ENCODE results near the gene TRPM5. TPM values are rescaled to one million over a fixed set of nuclear protein-coding genes. Genes with fewer than 3 reads are reported as not detected.

TRPM5 gene
- total RNA-seq, 3 donors from 2014 or later: not detected

- no peak overlapping the region for H3K4me3 Mint-ChIP-seq
- no peak for ATAC-seq
- H3K36me3 Mint-ChIP-seq (ENCODE audit: insufficient read depth): no peaks in the 10 kb centered on the region
- no peak for DNase-seq
- H3K27me3 Mint-ChIP-seq (ENCODE audit: low read depth): no peaks in the 10 kb centered on the region
- H3K4me1 Mint-ChIP-seq (ENCODE audit: low read depth): no peaks in the 10 kb centered on the region
- H3K9me3 Mint-ChIP-seq: no peaks in the 10 kb centered on the region
Observed at GRCh38 chr11:2408671-2409070, 35.6 kb downstream of the TRPM5 start.

GRCh38 chr11:2406878-2407410 is 37.4 kb downstream of the TRPM5 start:
- ATAC-seq: no peak

GRCh38 chr11:2406451-2406850 is 37.9 kb downstream of the TRPM5 start:
- Mint-ChIP-seq H3K9me3 (no peaks in the 10 kb centered on the region), H3K36me3 (ENCODE audit: insufficient read depth) (peaks cover 5% of the 10 kb centered on the region), H3K4me3 (no peak overlapping the region), H3K4me1 (ENCODE audit: low read depth) (peaks cover 6% of the 10 kb centered on the region), H3K27me3 (ENCODE audit: low read depth) (no peaks in the 10 kb centered on the region)
- no peak for DNase-seq
- no peak for ATAC-seq

More at GRCh38 chr11:2406878-2407410, 37.4 kb downstream of the TRPM5 start:
- peaks cover 5% of the 10 kb centered on the region for H3K36me3 Mint-ChIP-seq (ENCODE audit: insufficient read depth)
- peaks cover 5% of the 10 kb centered on the region for H3K4me1 Mint-ChIP-seq (ENCODE audit: low read depth)
- no peak for DNase-seq
- no peak overlapping the region for H3K4me3 Mint-ChIP-seq
- no peaks in the 10 kb centered on the region for H3K9me3 Mint-ChIP-seq
- no peaks in the 10 kb centered on the region for H3K27me3 Mint-ChIP-seq (ENCODE audit: low read depth)

- H3K4me1 Mint-ChIP-seq (ENCODE audit: low read depth): peaks cover 8% of the 10 kb centered on the region
- no peaks in the 10 kb centered on the region for H3K27me3 Mint-ChIP-seq (ENCODE audit: low read depth)
- DNase-seq (no peak), ATAC-seq (no peak)
- H3K4me3 Mint-ChIP-seq: no peak overlapping the region
- no peaks in the 10 kb centered on the region for H3K9me3 Mint-ChIP-seq
- H3K36me3 Mint-ChIP-seq (ENCODE audit: insufficient read depth): peaks cover 5% of the 10 kb centered on the region
Observed at GRCh38 chr11:2404735-2405196, 39.5 kb downstream of the TRPM5 start.

- ATAC-seq (no peak), DNase-seq (no peak)
- H3K27me3 Mint-ChIP-seq (ENCODE audit: low read depth): no peaks in the 10 kb centered on the region
- H3K4me3 Mint-ChIP-seq: peak overlapping the region; percentile 90
- H3K4me1 Mint-ChIP-seq (ENCODE audit: low read depth): peaks cover 11% of the 10 kb centered on the region
- H3K36me3 Mint-ChIP-seq (ENCODE audit: insufficient read depth): peaks cover 5% of the 10 kb centered on the region
- no peaks in the 10 kb centered on the region for H3K9me3 Mint-ChIP-seq
Observed at GRCh38 chr11:2402890-2403645, 41.2 kb downstream of the TRPM5 start.

- H3K4me1 Mint-ChIP-seq (ENCODE audit: low read depth): peaks cover 11% of the 10 kb centered on the region
- H3K36me3 Mint-ChIP-seq (ENCODE audit: insufficient read depth): peaks cover 10% of the 10 kb centered on the region
- peak overlapping the region; percentile 90 for H3K4me3 Mint-ChIP-seq
- H3K9me3 Mint-ChIP-seq: no peaks in the 10 kb centered on the region
- H3K27me3 Mint-ChIP-seq (ENCODE audit: low read depth): no peaks in the 10 kb centered on the region
- ATAC-seq (no peak), DNase-seq (no peak)
Observed at GRCh38 chr11:2402106-2402505, 42.2 kb downstream of the TRPM5 start.

GRCh38 chr11:2401436-2401984 is 42.8 kb downstream of the TRPM5 start:
- DNase-seq (no peak), ATAC-seq (no peak)
- H3K9me3 Mint-ChIP-seq: no peaks in the 10 kb centered on the region
- peaks cover 12% of the 10 kb centered on the region for H3K36me3 Mint-ChIP-seq (ENCODE audit: insufficient read depth)
- no peaks in the 10 kb centered on the region for H3K27me3 Mint-ChIP-seq (ENCODE audit: low read depth)
- H3K4me3 Mint-ChIP-seq: peak overlapping the region; percentile 90
- H3K4me1 Mint-ChIP-seq (ENCODE audit: low read depth): peaks cover 11% of the 10 kb centered on the region

- no peak for ATAC-seq
- Mint-ChIP-seq H3K4me3 (peak overlapping the region; percentile 90), H3K27me3 (ENCODE audit: low read depth) (no peaks in the 10 kb centered on the region), H3K9me3 (no peaks in the 10 kb centered on the region), H3K4me1 (ENCODE audit: low read depth) (peaks cover 11% of the 10 kb centered on the region), H3K36me3 (ENCODE audit: insufficient read depth) (peaks cover 12% of the 10 kb centered on the region)
- no peak for DNase-seq
Observed at GRCh38 chr11:2400762-2401435, 43.4 kb downstream of the TRPM5 start.

GRCh38 chr11:2400069-2400761 is 44.1 kb downstream of the TRPM5 start, which contains the start of gene TSSC4:
Gene TSSC4, plus strand, starts transcription at chr11:2400750. Its CDS starts 1,884 bp downstream, at chr11:2402634.
- ATAC-seq (peak; percentile 90 to 92), DNase-seq (peak; percentile 98)
- H3K4me3 Mint-ChIP-seq: peak within 1 kb of the TSS; percentile 90
- peaks cover 12% of the 10 kb centered on the region for H3K36me3 Mint-ChIP-seq (ENCODE audit: insufficient read depth)
- peaks cover 11% of the 10 kb centered on the region for H3K4me1 Mint-ChIP-seq (ENCODE audit: low read depth)
- H3K27me3 Mint-ChIP-seq (ENCODE audit: low read depth): no peaks in the 10 kb centered on the region
- no peaks in the 10 kb centered on the region for H3K9me3 Mint-ChIP-seq

- Mint-ChIP-seq H3K27me3 (ENCODE audit: low read depth) (no peaks in the 10 kb centered on the region), H3K36me3 (ENCODE audit: insufficient read depth) (peaks cover 12% of the 10 kb centered on the region), H3K9me3 (no peaks in the 10 kb centered on the region), H3K4me3 (peak overlapping the region; percentile 90), H3K4me1 (ENCODE audit: low read depth) (peaks cover 11% of the 10 kb centered on the region)
- DNase-seq: no peak
- ATAC-seq: peak; percentile 1
Observed at GRCh38 chr11:2399488-2400068, 44.7 kb downstream of the TRPM5 start.

GRCh38 chr11:2398664-2399355 is 45.5 kb downstream of the TRPM5 start:
- peaks cover 11% of the 10 kb centered on the region for H3K4me1 Mint-ChIP-seq (ENCODE audit: low read depth)
- ATAC-seq: no peak
- no peak for DNase-seq
- H3K36me3 Mint-ChIP-seq (ENCODE audit: insufficient read depth): peaks cover 12% of the 10 kb centered on the region
- H3K4me3 Mint-ChIP-seq: peak overlapping the region; percentile 90
- no peaks in the 10 kb centered on the region for H3K9me3 Mint-ChIP-seq
- no peaks in the 10 kb centered on the region for H3K27me3 Mint-ChIP-seq (ENCODE audit: low read depth)

- H3K4me3 Mint-ChIP-seq: no peak overlapping the region
- no peak for DNase-seq
- peaks cover 7% of the 10 kb centered on the region for H3K4me1 Mint-ChIP-seq (ENCODE audit: low read depth)
- no peak for ATAC-seq
- H3K9me3 Mint-ChIP-seq: no peaks in the 10 kb centered on the region
- H3K27me3 Mint-ChIP-seq (ENCODE audit: low read depth): no peaks in the 10 kb centered on the region
- peaks cover 7% of the 10 kb centered on the region for H3K36me3 Mint-ChIP-seq (ENCODE audit: insufficient read depth)
Observed at GRCh38 chr11:2397005-2397404, 47.3 kb downstream of the TRPM5 start.

- peaks cover 7% of the 10 kb centered on the region for H3K36me3 Mint-ChIP-seq (ENCODE audit: insufficient read depth)
- H3K9me3 Mint-ChIP-seq: no peaks in the 10 kb centered on the region
- H3K4me3 Mint-ChIP-seq: no peak overlapping the region
- peaks cover 5% of the 10 kb centered on the region for H3K4me1 Mint-ChIP-seq (ENCODE audit: low read depth)
- no peak for ATAC-seq
- H3K27me3 Mint-ChIP-seq (ENCODE audit: low read depth): no peaks in the 10 kb centered on the region
- DNase-seq: no peak
Observed at GRCh38 chr11:2396471-2396870, 47.8 kb downstream of the TRPM5 start.
